Measurements from ENCODE around the gene TMEM270.
"Not testable (repeated sequence)": the region's sequence is repeated elsewhere in the genome, so short reads cannot be mapped to it uniquely, and the experiment has no call there.

The TMEM270 gene

DNA sequence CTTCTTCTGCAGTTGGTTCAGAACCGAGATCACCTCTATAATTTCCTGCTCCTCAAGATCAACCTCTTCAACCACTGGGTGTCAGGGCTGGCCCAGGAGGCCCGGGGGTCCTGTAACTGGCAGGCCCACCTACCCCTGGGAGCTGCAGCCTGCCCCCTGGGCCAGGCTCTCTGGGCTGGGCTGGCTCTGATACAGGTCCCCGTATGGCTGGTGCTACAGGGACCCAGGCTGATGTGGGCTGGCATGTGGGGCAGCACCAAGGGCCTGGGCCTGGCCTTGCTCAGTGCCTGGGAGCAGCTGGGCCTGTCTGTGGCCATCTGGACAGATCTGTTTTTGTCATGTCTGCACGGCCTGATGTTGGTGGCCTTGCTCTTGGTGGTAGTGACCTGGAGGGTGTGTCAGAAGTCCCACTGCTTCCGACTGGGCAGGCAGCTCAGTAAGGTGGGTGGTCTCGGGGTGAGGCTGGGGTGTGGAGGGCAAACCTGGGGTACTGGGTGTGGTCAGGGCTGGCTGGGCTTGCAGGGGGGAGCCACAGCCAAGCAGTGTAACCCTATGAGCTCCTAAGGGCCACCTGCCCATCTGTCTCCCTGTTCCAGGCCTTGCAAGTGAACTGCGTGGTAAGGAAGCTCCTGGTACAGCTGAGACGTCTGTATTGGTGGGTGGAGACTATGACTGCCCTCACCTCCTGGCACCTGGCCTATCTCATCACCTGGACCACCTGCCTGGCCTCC, 4.2 kb downstream of the TMEM270 start:
- DNase-seq, result no peak

DNA sequence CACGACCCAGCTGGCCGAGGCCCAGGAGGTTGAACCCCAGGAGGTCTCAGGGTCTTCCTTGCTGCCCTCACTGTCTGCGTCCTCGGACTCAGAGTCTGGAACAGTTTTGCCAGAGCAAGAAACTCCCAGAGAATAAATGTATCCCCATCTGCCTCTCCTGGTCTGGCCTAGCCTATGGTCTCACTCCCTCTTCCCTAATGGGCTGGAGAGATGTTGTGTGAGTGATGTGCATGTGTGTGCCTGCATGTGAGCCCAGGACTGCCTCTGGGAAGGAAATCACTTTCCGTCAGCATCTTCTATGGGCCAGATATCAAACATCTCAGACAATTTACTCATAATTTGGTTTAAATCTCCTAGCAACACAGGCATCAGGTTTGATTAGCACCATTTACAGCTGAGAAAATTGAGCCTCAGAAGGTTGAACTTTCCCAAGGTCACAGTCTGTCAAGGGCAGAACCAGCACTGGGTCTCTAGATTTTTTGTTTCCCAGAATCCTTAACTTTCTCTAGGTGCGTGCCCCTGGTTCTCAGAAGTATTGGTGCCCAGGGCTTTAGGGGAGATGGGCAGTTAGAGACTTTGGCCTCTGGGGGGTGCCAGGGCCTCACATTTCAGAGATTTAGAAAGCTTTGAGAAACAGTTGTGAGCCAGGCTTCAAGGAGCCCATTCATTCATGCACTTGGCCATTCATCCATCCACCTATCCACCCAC, 4.9 kb downstream of the TMEM270 start:
- DNase-seq, result peak; percentile 74

GRCh38 chr7:73866446-73866767, 5.4 kb downstream of the TMEM270 start:
- DNase-seq, result no peak

GRCh38 chr7:73869011-73869798, 8.2 kb downstream of the TMEM270 start:
- no peak for DNase-seq

- DNase-seq, result no peak
Measured at GRCh38 chr7:73870041-73870492, 9.1 kb downstream of the TMEM270 start.

DNA sequence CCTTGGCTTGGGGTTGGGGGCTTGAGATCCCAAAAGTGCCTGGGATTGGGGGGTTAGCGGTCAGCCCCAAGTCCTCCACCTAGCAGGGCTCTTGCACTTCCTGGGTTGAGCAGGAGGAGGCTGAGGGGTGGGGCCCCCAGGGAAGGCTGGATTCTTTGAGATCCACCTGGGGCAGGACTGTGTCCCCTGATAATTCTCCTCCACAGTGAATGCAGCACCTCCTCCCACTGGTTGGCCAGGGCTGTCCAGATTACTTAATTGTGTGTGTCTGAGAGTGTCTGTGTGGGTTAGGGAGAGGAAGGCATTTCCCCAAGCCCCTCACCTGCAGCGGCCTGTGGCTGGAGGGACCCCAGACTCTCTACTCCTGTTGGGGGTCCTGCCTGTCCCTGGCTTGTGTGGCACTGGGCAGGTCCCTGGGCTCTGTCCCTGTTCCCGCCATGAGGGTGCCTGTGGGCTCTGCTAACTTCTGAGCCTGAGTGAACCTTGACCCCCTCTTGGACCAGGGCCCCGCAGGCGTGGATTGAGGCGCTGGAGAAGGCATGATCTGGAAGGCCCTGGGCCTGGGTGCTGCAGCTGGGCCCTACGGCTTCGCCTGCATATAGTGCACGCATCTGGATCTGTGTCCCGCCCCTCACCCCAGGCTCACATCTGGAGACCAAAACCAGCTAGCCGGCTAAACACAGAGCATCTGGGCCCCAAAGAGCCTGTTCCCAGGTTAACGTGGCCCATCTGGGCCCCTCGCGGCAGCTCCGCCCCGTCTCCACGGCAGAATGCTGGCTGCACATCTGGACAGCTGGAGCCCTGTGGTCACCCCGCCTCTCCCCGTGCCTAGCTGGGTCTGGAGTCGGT, 10.4 kb downstream of the TMEM270 start:
- DNase-seq, result no peak

DNA sequence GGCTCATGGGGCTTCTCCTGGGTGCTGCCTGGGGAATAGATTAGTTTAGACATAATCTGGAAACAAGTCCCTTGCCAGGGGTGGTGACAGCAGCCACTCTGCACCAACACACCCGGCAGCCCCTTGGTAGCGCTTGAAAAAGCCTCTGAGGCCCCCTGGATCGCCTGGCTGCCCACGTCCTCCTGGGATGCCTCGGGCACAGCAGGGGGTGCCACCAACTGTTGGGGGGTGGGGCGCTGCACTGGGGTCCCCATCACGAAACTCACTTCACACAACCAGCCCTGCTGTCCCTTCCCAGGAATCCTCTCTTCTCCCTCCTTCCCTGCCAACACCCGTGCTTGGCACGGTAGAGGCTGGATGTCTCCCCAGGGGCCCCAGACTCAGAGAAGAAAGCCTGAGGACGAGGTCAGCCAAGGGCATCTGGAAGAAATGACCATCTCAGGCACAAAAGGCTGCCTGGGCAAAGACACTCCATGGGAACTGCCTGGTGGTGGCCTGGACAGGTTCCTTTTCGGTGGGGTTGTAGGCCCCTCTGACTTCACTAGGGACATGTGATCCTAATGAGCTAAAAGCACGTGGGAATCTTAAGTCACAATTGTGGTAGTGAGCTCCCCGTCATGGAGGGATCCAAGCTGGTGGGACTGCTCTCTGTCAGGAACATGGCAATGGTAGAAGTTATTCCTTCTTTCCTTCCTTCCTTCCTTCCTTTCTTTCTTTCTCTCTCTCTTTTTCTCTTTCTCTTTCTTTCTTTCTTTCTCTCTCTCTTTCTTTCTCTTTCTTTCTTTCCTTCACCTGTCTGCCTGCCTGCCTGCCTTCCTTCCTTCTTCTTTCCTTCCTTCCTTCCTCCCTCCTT, 11.3 kb downstream of the TMEM270 start:
- DNase-seq, result no peak

DNA sequence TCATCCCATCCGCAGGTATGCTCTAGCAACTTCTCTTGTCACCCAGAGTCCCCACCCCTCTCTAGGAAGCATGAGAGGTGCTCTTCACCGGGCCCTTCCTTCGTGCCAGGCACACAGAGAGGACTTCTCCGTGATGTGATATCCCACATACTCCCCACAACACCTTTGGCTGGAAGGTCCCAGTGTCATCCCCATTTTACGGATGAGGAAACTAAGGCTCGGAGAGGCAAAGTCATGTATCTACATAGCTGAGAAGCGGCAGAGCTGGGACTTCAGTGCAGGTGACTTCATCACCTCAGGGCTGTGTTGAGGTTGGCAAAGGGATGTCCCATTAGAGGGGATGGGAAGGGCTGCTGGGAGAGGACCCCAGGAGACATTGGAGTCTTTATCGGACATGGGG, 15.4 kb downstream of the TMEM270 start:
- DNase-seq, result no peak

GRCh38 chr7:73876973-73877372, 16.0 kb downstream of the TMEM270 start:
- DNase-seq, result no peak

GRCh38 chr7:73879977-73880681, 19.2 kb downstream of the TMEM270 start:
- DNase-seq, result peak; percentile 89

DNA sequence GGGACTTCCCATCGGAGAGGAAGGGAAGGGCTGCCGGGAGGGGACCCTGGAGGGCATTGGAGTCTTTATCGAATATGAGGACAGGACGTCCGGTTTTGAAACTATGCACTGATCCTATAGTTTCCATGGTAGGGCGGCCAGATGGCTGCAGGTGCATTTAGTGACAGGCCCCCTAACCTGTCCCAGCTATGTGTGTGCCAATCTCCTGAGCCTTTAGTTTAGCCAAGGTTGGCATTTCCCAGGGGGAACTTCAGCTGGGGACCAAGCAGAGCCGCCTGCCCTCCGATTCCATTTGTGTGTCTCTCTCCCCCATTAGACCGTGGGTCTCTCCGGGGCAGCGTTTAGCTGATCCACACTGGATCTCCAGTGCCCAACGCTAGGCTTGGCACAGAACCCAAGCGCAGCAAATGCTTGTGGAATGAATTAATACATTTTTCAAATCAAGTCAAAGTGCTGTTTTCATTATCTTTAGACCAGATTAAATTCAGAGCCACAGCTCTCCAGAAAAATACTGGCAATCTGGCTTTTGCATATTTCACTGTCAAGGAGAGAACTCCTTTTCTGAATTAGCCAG, 19.9 kb downstream of the TMEM270 start:
- DNase-seq, result peak; percentile 49

- no peak for DNase-seq
Measured at GRCh38 chr7:73881352-73882046, 20.5 kb downstream of the TMEM270 start.

- DNase-seq, result no peak
Measured at GRCh38 chr7:73882047-73882402, 21.1 kb downstream of the TMEM270 start.

- DNase-seq, result not testable (repeated sequence)
Measured at GRCh38 chr7:73884867-73885422, 24.0 kb downstream of the TMEM270 start.

DNA sequence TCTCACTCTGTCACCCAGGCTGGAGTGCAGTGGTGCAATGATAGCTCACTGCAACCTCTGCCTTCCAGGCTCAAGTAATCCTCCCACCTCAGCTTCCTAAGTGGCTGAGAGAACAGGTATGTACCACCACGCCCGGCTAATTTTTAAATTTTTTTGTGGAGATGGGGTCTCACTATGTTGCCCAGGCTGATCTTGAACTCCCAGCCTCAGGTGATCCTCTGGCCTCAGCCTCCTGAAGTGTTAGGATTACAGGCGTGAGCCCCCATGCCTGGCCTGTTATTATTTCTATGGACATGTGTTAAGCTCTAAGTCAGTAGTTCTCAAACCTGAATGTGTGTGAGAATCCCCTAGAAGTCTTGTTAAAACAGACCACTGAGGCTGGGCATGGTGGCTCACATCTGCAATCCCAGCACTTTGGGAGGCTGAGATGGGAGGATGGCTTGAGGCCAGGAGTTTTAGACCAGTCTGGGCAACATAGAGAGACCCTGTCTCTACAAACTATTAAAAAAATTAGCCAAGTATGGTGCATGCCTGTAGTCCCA, 24.5 kb downstream of the TMEM270 start:
- DNase-seq, result no peak

GRCh38 chr7:73885975-73886798, 25.2 kb downstream of the TMEM270 start:
- peak; percentile 75 for DNase-seq

- no peak for DNase-seq
Measured at GRCh38 chr7:73887762-73888161, 26.8 kb downstream of the TMEM270 start.

GRCh38 chr7:73888959-73889358, 28.0 kb downstream of the TMEM270 start:
- no peak for DNase-seq

Measured in fibroblast of skin of scalp (primary cell).